ENCODE results near the gene SPON2. TPM values are rescaled to one million over a fixed set of nuclear protein-coding genes. Genes with fewer than 3 reads are reported as not detected.

Gene SPON2
- total RNA-seq, 2 donors from 2014 or later, result 22.0 to 22.4 TPM

DNA sequence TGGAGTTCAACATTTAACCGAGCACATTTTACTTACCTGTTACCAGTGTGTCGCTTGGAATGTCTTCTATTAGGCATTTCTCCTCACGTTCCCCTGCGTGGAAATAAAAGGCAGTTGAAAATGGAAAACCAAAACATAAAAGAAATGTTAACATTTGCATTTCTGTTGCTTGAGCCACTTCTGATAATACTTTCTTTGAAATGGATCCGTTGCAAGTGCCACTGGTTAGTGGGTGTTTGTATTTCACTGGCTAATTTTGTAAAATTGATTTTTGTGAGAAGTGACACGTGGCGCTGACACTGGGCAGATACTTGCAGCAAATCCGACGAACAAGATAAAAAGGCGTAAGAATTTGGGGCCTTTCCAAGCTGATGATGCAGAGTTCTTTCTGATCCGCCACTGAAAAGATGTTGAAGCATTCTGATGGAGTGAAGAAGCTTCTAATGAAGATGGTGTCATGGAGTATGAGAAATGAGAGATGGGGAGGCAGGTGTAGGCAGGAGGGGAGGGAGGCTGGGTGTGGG, 18.8 kb downstream of the SPON2 start:
- no peak for TF ChIP-seq CTCF (IDR thresholded peaks at IDR 0.05)
- intact Hi-C loops (cut with DNase I), result no loop called here
- Histone ChIP-seq H3K27ac (no peak overlapping the region), H3K9me3 (no peaks in the 10 kb centered on the region), H3K36me3 (no peaks in the 10 kb centered on the region), H3K27me3 (no peaks in the 10 kb centered on the region), H3K4me1 (no peaks in the 10 kb centered on the region), H3K4me3 (no peak overlapping the region), H3K9ac (ENCODE audit: low read depth in 2 of 2, low read length in 2 of 2) (no peak overlapping the region)
- no peak for DNase-seq

GRCh38 chr4:1152290-1152689, 20.1 kb downstream of the SPON2 start:
- DNase-seq, result no peak

GRCh38 chr4:1151541-1151940, 20.8 kb downstream of the SPON2 start:
- intact Hi-C loops (cut with DNase I), result no loop called here
- H3K9me3 ChIP-seq, result no peaks in the 10 kb centered on the region
- no peaks in the 10 kb centered on the region for H3K36me3 ChIP-seq
- H3K4me3 ChIP-seq, result no peak overlapping the region
- H3K4me1 ChIP-seq, result no peaks in the 10 kb centered on the region
- no peak overlapping the region for H3K9ac ChIP-seq (ENCODE audit: low read depth in 2 of 2, low read length in 2 of 2)
- no peak overlapping the region for H3K27ac ChIP-seq
- TF ChIP-seq CTCF (IDR thresholded peaks at IDR 0.05), result no peak
- DNase-seq, result no peak
- no peaks in the 10 kb centered on the region for H3K27me3 ChIP-seq

More at GRCh38 chr4:1152290-1152689, 20.1 kb downstream of the SPON2 start:
- no peaks in the 10 kb centered on the region for H3K27me3 ChIP-seq
- H3K4me1 ChIP-seq, result no peaks in the 10 kb centered on the region
- no peak overlapping the region for H3K9ac ChIP-seq (ENCODE audit: low read depth in 2 of 2, low read length in 2 of 2)
- no peaks in the 10 kb centered on the region for H3K9me3 ChIP-seq
- TF ChIP-seq CTCF (IDR thresholded peaks at IDR 0.05), result no peak
- H3K4me3 ChIP-seq, result no peak overlapping the region
- no peaks in the 10 kb centered on the region for H3K36me3 ChIP-seq
- no peak overlapping the region for H3K27ac ChIP-seq
- intact Hi-C loops (cut with DNase I), result no loop called here

- Histone ChIP-seq H3K9ac (ENCODE audit: low read depth in 2 of 2, low read length in 2 of 2) (no peak overlapping the region), H3K36me3 (no peaks in the 10 kb centered on the region), H3K9me3 (no peaks in the 10 kb centered on the region), H3K27ac (no peak overlapping the region), H3K27me3 (no peaks in the 10 kb centered on the region), H3K4me1 (no peaks in the 10 kb centered on the region), H3K4me3 (no peak overlapping the region)
- TF ChIP-seq CTCF (IDR thresholded peaks at IDR 0.05), result no peak
- intact Hi-C loops (cut with DNase I), result no loop called here
- DNase-seq, result no peak
These were observed 21.5 kb downstream of the SPON2 start for GRCh38 chr4:1150875-1151274.

GRCh38 chr4:1139860-1140259, 32.5 kb downstream of the SPON2 start:
- DNase-seq, result no peak
- H3K36me3 ChIP-seq, result no peaks in the 10 kb centered on the region
- no peaks in the 10 kb centered on the region for H3K9me3 ChIP-seq
- no peak for TF ChIP-seq CTCF (IDR thresholded peaks at IDR 0.05)
- no peaks in the 10 kb centered on the region for H3K4me1 ChIP-seq
- no peak overlapping the region for H3K27ac ChIP-seq
- H3K9ac ChIP-seq (ENCODE audit: low read depth in 2 of 2, low read length in 2 of 2), result no peak overlapping the region
- intact Hi-C loops (cut with DNase I), result no loop called here
- no peaks in the 10 kb centered on the region for H3K27me3 ChIP-seq
- H3K4me3 ChIP-seq, result no peak overlapping the region

Measured in colonic mucosa (tissue), 4 donors.